LNCaP clone FGC (cell line): Measurements from ENCODE around the gene STON2.
A peak's percentile ranks its signal among the peaks of the same experiment; 100 is the strongest.

Experiments
- DNase-seq: peaks from one replicate; pipeline ENCODE4 v3.0.0-alpha.2; 2011; ENCODE audit warnings: low read depth
- H3K4me3 ChIP-seq: 2 replicates; pipeline ENCODE4 v1.5.1; 2011; ENCODE audit warnings: mild to moderate bottlenecking, low read depth, low read length, control low read depth
- CTCF ChIP-seq: IDR thresholded peaks from 2 replicates; pipeline ENCODE4 v1.5.1; 2012; ENCODE audit warnings: mild to moderate bottlenecking; ENCODE audit not compliant: control insufficient read depth, insufficient read depth; ENCODE audit errors: extremely low read depth

The STON2 gene

GRCh38 chr14:81350344-81351130 is 49.6 kb downstream of the STON2 start:
- DNase-seq, result no peak
- TF ChIP-seq CTCF, result no peak
- H3K4me3 ChIP-seq, result no peak overlapping the region

GRCh38 chr14:81348061-81348460 is 52.1 kb downstream of the STON2 start:
- no peak for DNase-seq
- H3K4me3 ChIP-seq, result no peak overlapping the region
- no peak for TF ChIP-seq CTCF

- no peak for DNase-seq
- H3K4me3 ChIP-seq, result no peak overlapping the region
- no peak for TF ChIP-seq CTCF
Measured at GRCh38 chr14:81345781-81346180, 54.3 kb downstream of the STON2 start.

GRCh38 chr14:81344481-81345160 is 55.5 kb downstream of the STON2 start:
- H3K4me3 ChIP-seq, result no peak overlapping the region
- peak; percentile 93 for DNase-seq
- TF ChIP-seq CTCF, result no peak

GRCh38 chr14:81343701-81344100 is 56.4 kb downstream of the STON2 start:
- TF ChIP-seq CTCF, result no peak
- H3K4me3 ChIP-seq, result no peak overlapping the region
- no peak for DNase-seq

- no peak for DNase-seq
- no peak for TF ChIP-seq CTCF
- no peak overlapping the region for H3K4me3 ChIP-seq
Measured at GRCh38 chr14:81342850-81343580, 57.1 kb downstream of the STON2 start.
